ENCODE results near the gene TMEM190. TPM values are rescaled to one million over a fixed set of nuclear protein-coding genes. Genes with fewer than 3 reads are reported as not detected.
"Not testable (repeated sequence)": the region's sequence is repeated elsewhere in the genome, so short reads cannot be mapped to it uniquely, and the experiment has no call there.

TMEM190 gene
- total and polyA plus RNA-seq, 10 of the 15 experiments (the other 5 are each of a cell fraction or from before 2014, with no cell fraction given) = not detected

DNA sequence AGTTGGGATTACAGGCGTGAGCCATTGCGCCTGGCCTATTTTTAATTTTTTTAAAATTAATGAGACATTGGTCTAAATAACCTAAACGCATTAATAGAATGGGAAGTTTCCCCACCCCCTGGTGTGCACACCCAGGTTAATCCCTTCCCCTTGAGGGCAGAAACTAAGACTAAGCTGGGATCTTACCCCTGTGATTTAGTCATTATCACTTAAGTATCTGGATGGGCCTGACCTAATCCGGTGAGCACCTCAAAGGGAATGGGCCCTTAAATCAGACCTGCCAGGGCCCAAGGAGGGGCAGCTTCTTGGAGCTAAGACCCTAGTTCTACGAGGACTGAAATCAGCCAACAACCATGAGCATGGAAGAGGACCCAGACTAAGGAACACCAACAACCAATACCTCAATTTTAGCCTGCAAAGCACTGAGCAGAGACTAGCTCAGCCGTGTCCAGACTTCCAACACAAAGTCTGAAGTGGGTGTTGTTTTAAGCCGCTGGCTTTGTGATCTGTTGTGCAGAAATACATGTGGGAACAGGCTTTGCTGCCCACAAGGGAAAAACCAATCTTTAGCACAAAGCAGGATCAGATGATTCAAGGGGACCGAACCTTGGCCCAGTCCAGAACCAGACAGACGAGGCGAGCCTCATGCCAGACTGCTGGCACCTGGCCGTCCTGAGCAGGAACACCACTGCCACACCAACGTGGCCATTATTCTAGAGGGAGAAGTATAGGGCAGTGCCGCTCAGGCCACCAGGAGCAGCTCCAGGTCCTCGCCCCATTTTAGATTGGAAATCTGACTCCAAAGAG lies 23.9 kb downstream of the TMEM190 start:
- Histone ChIP-seq H4K20me1 (ENCODE audit: control insufficient read depth, insufficient read depth) (peaks cover 3% of the 10 kb centered on the region), H3K4me1 (ENCODE audit: control insufficient read depth, insufficient read depth, low read length) (peaks cover 15% of the 10 kb centered on the region), H3K36me3 (ENCODE audit: control insufficient read depth in 2 of 2, insufficient read depth in 2 of 2, low read length in 1 of 2) (peaks cover 17 to 22% of the 10 kb centered on the region in 2 experiments; a peak in 3 of 4 replicates), H3K27ac (ENCODE audit: control insufficient read depth, insufficient read depth) (no peak overlapping the region), H3K9me3 (replicated peaks; ENCODE audit: control insufficient read depth, insufficient read depth, low read length) (no peaks in the 10 kb centered on the region), H3K79me2 (ENCODE audit: control insufficient read depth, insufficient read depth, low read length) (peaks cover 20% of the 10 kb centered on the region), H3K9ac (ENCODE audit: control insufficient read depth, insufficient read depth, low read length) (no peak overlapping the region), H3K27me3 (replicated peaks in 1 of 2; ENCODE audit: control insufficient read depth in 2 of 2, insufficient read depth in 2 of 2, low read length in 1 of 2) (no peaks in the 10 kb centered on the region), H3K4me3 (no peak overlapping the region), H3K4me2 (ENCODE audit: control insufficient read depth, insufficient read depth) (no peak overlapping the region), H2AFZ (ENCODE audit: control insufficient read depth, low read depth, low read length) (no peak overlapping the region)
- ATAC-seq = no peak
- no peak for TF ChIP-seq PML (IDR thresholded peaks at IDR 0.05; ENCODE audit: low read length)
- no peak for TF ChIP-seq MTA3 (IDR thresholded peaks at IDR 0.05; ENCODE audit: borderline replicate concordance, low read length)
- no peak for TF ChIP-seq PAX8 (IDR thresholded peaks at IDR 0.05)
- TF ChIP-seq POLR2A (IDR thresholded peaks at IDR 0.05; ENCODE audit: low read depth, low read length) = peak; percentile 21
- no peak for TF ChIP-seq RB1 (IDR thresholded peaks at IDR 0.05; ENCODE audit: borderline replicate concordance)
- 82% methylated on average over 14 of the region's 14 CpGs for WGBS (ENCODE audit: insufficient coverage, insufficient replicate concordance, low lambda C conversion rate, missing lambda C conversion rate)
- no peak for DNase-seq (ENCODE audit: low read depth, low spot score)
- ChIA-PET POLR2A (interaction anchor here (1.2 kb wide), 1 partner anchor 16 kb away, joined by 3 read pairs; no protein-coding TSS in a partner anchor), CTCF (no interaction called here), SMC1A (ENCODE audit: uncharacterized antibody, unreplicated experiment) (interaction anchor here (1.3 to 2.1 kb wide), 2 partner anchors 9 to 10 kb away, joined by 3 to 5 read pairs; no protein-coding TSS in a partner anchor), RAD21 (ENCODE audit: unreplicated experiment) (interaction anchor here (1.1 kb wide), 1 partner anchor 99 kb away, joined by 3 read pairs; no protein-coding TSS in a partner anchor)
- BruUV-seq (replicated peaks) = no TSS peak
- no peak for FAIRE-seq
- intact Hi-C loops (cut with micrococcal nuclease; ENCODE audit: unreplicated experiment) = no loop called here
- in situ Hi-C loops (cut with MboI) = no loop called here

GRCh38 chr19:55401390-55401789 lies 24.8 kb downstream of the TMEM190 start:
- H3K27ac ChIP-seq (ENCODE audit: control insufficient read depth, insufficient read depth); H3K9ac ChIP-seq (ENCODE audit: control insufficient read depth, insufficient read depth, low read length); H3K4me3 ChIP-seq; ATAC-seq; intact Hi-C loops (cut with micrococcal nuclease; ENCODE audit: unreplicated experiment); FAIRE-seq; H4K20me1 ChIP-seq (ENCODE audit: control insufficient read depth, insufficient read depth); in situ Hi-C loops (cut with MboI); DNase-seq (ENCODE audit: low read depth, low spot score); BruUV-seq (replicated peaks); SMC1A ChIA-PET (ENCODE audit: uncharacterized antibody, unreplicated experiment); H3K9me3 ChIP-seq (replicated peaks; ENCODE audit: control insufficient read depth, insufficient read depth, low read length); H2AFZ ChIP-seq (ENCODE audit: control insufficient read depth, low read depth, low read length); H3K27me3 ChIP-seq (replicated peaks in 1 of 2; ENCODE audit: control insufficient read depth in 2 of 2, insufficient read depth in 2 of 2, low read length in 1 of 2); CTCF ChIA-PET; RAD21 ChIA-PET (ENCODE audit: unreplicated experiment); POLR2A ChIA-PET; H3K4me2 ChIP-seq (ENCODE audit: control insufficient read depth, insufficient read depth): not testable (repeated sequence)
- 90% methylated on average over 16 of the region's 28 CpGs for WGBS (ENCODE audit: insufficient coverage, insufficient replicate concordance, low lambda C conversion rate, missing lambda C conversion rate)
- H3K4me1 ChIP-seq (ENCODE audit: control insufficient read depth, insufficient read depth, low read length) = peaks cover 22% of the 10 kb centered on the region
- H3K79me2 ChIP-seq (ENCODE audit: control insufficient read depth, insufficient read depth, low read length) = peaks cover 29% of the 10 kb centered on the region
- H3K36me3 ChIP-seq (ENCODE audit: control insufficient read depth in 2 of 2, insufficient read depth in 2 of 2, low read length in 1 of 2) = peaks cover 17 to 26% of the 10 kb centered on the region in 2 experiments; a peak in 3 of 4 replicates

Measured in GM12878 (cell line).